Measurements from ENCODE around the gene GPT2. TPM values are rescaled to one million over a fixed set of nuclear protein-coding genes. Genes with fewer than 3 reads are reported as not detected.

Gene GPT2
- total RNA-seq, 1 donor from 2014 or later = 47.8 TPM

DNA sequence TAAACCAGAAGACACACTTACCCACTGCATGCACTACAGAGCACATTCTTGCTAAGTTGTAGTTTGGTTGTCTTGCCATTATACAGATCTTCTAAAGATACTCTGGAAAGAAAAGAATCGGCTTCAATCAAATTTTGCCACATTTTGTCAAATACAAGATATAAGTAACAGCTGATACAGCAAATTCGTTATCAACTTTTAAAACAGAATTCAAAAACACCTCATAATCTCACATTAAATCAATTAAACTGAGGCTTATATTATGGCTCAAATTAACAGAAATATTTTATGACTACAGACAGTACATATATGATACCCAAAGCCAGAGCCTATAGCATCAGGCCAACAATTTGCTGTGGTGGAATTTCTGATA lies 83.9 kb downstream of the GPT2 start:
- DNase-seq (ENCODE audit: extremely low spot score, unreplicated experiment) = no peak
- Mint-ChIP-seq H3K4me3 (no peak overlapping the region), H3K36me3 (peaks cover 24% of the 10 kb centered on the region), H3K27me3 (no peaks in the 10 kb centered on the region), H3K4me1 (ENCODE audit: unreplicated experiment) (peaks cover 13% of the 10 kb centered on the region), H3K9me3 (no peaks in the 10 kb centered on the region), H3K27ac (no peak overlapping the region)
- TF ChIP-seq, protein P1, sequence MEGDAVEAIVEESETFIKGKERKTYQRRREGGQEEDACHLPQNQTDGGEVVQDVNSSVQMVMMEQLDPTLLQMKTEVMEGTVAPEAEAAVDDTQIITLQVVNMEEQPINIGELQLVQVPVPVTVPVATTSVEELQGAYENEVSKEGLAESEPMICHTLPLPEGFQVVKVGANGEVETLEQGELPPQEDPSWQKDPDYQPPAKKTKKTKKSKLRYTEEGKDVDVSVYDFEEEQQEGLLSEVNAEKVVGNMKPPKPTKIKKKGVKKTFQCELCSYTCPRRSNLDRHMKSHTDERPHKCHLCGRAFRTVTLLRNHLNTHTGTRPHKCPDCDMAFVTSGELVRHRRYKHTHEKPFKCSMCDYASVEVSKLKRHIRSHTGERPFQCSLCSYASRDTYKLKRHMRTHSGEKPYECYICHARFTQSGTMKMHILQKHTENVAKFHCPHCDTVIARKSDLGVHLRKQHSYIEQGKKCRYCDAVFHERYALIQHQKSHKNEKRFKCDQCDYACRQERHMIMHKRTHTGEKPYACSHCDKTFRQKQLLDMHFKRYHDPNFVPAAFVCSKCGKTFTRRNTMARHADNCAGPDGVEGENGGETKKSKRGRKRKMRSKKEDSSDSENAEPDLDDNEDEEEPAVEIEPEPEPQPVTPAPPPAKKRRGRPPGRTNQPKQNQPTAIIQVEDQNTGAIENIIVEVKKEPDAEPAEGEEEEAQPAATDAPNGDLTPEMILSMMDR (conservative IDR thresholded peaks at IDR 0.05) = no peak

- Mint-ChIP-seq H3K36me3 (peaks cover 16% of the 10 kb centered on the region), H3K4me3 (peak overlapping the region; percentile 31), H3K27ac (no peak overlapping the region)
These were observed 85.9 kb downstream of the GPT2 start for GRCh38 chr16:46970089-46970488.

GRCh38 chr16:46971271-46971670 lies 87.1 kb downstream of the GPT2 start:
- Mint-ChIP-seq H3K4me3 (peak overlapping the region; percentile 75), H3K4me1 (ENCODE audit: unreplicated experiment) (peaks cover 17% of the 10 kb centered on the region), H3K27me3 (no peaks in the 10 kb centered on the region), H3K27ac (peak overlapping the region; percentile 44), H3K36me3 (peaks cover 15% of the 10 kb centered on the region), H3K9me3 (no peaks in the 10 kb centered on the region)
- TF ChIP-seq, protein P1 (conservative IDR thresholded peaks at IDR 0.05) = no peak
- DNase-seq (ENCODE audit: extremely low spot score, unreplicated experiment) = no peak

More at GRCh38 chr16:46970089-46970488, 85.9 kb downstream of the GPT2 start:
- Mint-ChIP-seq H3K4me1 (ENCODE audit: unreplicated experiment) (peaks cover 17% of the 10 kb centered on the region), H3K27me3 (no peaks in the 10 kb centered on the region), H3K9me3 (no peaks in the 10 kb centered on the region)
- no peak for DNase-seq (ENCODE audit: extremely low spot score, unreplicated experiment)
- TF ChIP-seq, protein P1 (conservative IDR thresholded peaks at IDR 0.05) = no peak

GRCh38 chr16:46972429-46973206 lies 88.5 kb downstream of the GPT2 start:
- Mint-ChIP-seq H3K36me3 (peaks cover 13% of the 10 kb centered on the region), H3K27ac (peak overlapping the region; percentile 95), H3K4me1 (ENCODE audit: unreplicated experiment) (peaks cover 17% of the 10 kb centered on the region), H3K9me3 (no peaks in the 10 kb centered on the region), H3K27me3 (no peaks in the 10 kb centered on the region), H3K4me3 (peak overlapping the region; percentile 97)
- no peak for DNase-seq (ENCODE audit: extremely low spot score, unreplicated experiment)
- TF ChIP-seq, protein P1 (conservative IDR thresholded peaks at IDR 0.05) = no peak

- TF ChIP-seq, protein P1 (conservative IDR thresholded peaks at IDR 0.05) = no peak
- H3K9me3 Mint-ChIP-seq = no peaks in the 10 kb centered on the region
- H3K4me1 Mint-ChIP-seq (ENCODE audit: unreplicated experiment) = peaks cover 17% of the 10 kb centered on the region
- H3K36me3 Mint-ChIP-seq = peaks cover 13% of the 10 kb centered on the region
- H3K4me3 Mint-ChIP-seq = peak within 1 kb of the TSS; percentile 97
- peak; percentile 94 for DNase-seq (ENCODE audit: extremely low spot score, unreplicated experiment)
- H3K27me3 Mint-ChIP-seq = no peaks in the 10 kb centered on the region
- H3K27ac Mint-ChIP-seq = peak within 1 kb of the TSS; percentile 95
These were observed 89.2 kb downstream of the GPT2 start, which contains the start of gene DNAJA2 for GRCh38 chr16:46973207-46973995. TSS of gene DNAJA2 (minus strand) at chr16:46973674. CDS start at chr16:46973572, 102 bp downstream.

Data from type B pancreatic cell (in vitro differentiated cells).